HG03139 (cell line): ENCODE results near the gene MED14.

Experiments
- ATAC-seq: cut with Tn5 transposase; IDR thresholded peaks from one replicate; pipeline ENCODE4 v1.9.1; 2021; ENCODE audit not compliant: unreplicated experiment

Gene MED14

DNA sequence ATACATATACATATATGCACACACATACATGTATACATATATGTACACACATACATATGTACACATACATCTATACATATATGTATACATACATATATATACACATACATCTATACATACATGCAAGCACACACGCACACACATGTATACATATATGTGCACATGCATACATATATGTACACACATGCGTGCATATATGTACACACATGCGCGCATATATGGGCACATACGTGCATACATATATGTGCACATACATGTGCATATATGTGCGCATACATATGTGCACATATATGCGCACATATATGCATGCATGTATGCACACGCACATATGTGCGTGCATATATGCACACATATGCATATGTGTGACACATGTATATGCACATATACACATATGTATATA, 119.4 kb downstream of the MED14 start:
- no peak for ATAC-seq

DNA sequence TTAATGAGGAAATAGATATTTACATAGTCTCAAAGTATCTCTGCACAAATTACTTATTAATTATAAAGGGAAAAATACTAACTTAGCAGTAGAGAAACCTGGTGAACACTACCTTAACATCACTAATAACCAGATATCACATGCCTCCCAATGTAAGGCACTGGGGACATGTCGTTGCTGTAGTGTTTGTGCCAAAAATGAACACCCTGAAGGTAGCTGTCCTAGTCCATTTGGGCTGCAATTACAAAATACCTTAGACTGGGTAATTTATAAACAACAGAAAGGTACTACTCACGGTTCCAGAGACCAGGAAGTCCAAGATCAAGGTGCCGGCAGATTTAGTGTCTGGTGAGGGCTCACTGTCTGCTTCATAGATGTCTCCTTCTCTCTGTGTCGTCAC, 122.8 kb downstream of the MED14 start:
- no peak for ATAC-seq

DNA sequence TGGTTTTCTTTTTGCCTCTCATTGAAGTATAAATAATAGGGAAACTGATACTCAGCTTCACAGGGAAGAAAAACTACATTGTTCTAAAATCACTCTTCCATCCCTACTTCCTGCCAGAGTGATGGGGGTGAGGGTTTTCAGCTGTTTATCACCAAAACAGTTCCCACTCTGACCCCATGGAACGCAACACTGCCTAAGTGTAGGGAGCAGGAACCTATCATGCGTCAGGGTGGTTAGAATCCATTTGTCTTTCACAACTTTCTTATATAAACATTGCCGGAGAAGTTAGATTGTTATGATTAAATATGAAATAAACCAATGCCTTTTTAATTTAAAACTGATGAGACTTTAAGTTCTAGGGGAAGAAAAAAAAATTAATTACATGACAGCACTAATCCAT, 128.0 kb downstream of the MED14 start:
- ATAC-seq = no peak

DNA sequence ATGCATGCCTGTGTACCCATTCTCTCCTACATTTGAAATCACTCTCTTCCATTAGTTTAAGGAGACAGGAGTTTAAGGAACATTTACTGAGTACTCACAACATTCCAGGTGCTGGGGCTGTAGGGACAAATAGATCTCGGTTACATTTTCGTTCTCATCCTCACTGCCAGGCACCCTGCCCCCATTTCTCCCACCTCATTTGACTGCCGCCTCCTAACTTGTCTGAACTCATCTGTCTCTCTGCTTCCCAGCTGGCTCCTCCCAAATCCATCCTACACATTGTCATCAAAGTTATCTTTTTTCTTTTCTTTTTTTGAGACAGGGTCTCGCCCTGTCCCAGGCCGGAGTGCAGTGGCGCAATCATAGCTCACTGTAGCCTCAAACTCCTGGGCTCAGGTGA, 131.9 kb downstream of the MED14 start:
- no peak for ATAC-seq
